Fibroblast of pulmonary artery (primary cell): Measurements from ENCODE around the gene EFNB3.

ENCODE experiments used
- DNase-seq: peaks from one replicate; pipeline ENCODE4 v3.0.0-alpha.2; 2010; ENCODE audit warnings: low read depth
- H3K4me3 ChIP-seq: replicated peaks from 2 replicates; pipeline ENCODE4 v1.5.1; 2011; ENCODE audit warnings: low read depth, mild to moderate bottlenecking, control low read depth, low read length, moderate library complexity
- TF ChIP-seq, protein P1 (sequence below): IDR thresholded peaks from 2 replicates; pipeline ENCODE4 v1.5.1; 2011; ENCODE audit warnings: mild to moderate bottlenecking, control low read depth, low read length, inconsistent platforms; ENCODE audit errors: missing control alignments

Gene EFNB3

DNA sequence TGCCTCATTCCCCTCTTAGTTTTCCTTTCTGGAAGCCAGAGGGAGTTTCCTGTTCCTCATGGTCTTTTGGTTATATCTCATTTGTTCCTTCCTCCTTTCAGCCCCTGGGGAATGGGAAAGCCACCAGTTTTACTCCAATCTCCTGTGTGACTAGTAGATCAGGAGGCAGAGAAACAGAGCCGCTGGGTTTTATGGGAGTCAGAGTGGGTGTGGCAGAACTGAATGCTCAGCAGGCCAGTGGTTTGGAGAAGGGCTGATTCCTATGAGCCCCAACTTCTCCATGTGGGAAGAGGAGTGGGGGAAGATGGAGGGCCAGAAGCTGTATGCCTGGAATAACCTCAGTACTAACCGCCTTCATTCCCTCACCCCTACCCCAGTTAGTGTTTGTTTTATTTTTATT is 16.6 kb downstream of the EFNB3 start:
- no peak overlapping the region for H3K4me3 ChIP-seq
- no peak for DNase-seq
- TF ChIP-seq, protein P1, sequence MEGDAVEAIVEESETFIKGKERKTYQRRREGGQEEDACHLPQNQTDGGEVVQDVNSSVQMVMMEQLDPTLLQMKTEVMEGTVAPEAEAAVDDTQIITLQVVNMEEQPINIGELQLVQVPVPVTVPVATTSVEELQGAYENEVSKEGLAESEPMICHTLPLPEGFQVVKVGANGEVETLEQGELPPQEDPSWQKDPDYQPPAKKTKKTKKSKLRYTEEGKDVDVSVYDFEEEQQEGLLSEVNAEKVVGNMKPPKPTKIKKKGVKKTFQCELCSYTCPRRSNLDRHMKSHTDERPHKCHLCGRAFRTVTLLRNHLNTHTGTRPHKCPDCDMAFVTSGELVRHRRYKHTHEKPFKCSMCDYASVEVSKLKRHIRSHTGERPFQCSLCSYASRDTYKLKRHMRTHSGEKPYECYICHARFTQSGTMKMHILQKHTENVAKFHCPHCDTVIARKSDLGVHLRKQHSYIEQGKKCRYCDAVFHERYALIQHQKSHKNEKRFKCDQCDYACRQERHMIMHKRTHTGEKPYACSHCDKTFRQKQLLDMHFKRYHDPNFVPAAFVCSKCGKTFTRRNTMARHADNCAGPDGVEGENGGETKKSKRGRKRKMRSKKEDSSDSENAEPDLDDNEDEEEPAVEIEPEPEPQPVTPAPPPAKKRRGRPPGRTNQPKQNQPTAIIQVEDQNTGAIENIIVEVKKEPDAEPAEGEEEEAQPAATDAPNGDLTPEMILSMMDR, result no peak

DNA sequence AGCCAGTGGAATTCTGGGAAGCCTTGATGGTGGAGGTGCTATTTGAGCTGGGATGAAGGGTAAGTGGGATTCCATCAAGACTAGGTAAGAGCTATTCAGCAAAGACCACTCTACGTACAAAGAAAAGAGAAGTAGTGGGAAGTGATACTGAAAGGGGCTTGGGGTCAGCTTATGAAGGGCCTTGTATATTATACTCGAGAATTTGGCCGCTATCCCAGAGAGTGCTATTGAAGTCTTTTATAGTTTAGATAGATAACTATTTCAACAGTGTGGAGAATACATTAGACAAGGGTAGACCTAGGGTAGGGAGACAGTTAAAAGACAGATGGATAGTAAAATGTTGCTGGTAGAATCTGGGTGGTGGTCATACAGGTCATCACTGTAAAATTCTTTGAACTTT is 22.9 kb downstream of the EFNB3 start:
- H3K4me3 ChIP-seq, result no peak overlapping the region
- TF ChIP-seq, protein P1, result no peak

GRCh38 chr17:7729816-7730215 is 24.8 kb downstream of the EFNB3 start:
- no peak for DNase-seq
- TF ChIP-seq, protein P1, result no peak
- H3K4me3 ChIP-seq, result no peak overlapping the region

More for the DNA sequence above, 22.9 kb downstream of the EFNB3 start:
- DNase-seq, result no peak

DNA sequence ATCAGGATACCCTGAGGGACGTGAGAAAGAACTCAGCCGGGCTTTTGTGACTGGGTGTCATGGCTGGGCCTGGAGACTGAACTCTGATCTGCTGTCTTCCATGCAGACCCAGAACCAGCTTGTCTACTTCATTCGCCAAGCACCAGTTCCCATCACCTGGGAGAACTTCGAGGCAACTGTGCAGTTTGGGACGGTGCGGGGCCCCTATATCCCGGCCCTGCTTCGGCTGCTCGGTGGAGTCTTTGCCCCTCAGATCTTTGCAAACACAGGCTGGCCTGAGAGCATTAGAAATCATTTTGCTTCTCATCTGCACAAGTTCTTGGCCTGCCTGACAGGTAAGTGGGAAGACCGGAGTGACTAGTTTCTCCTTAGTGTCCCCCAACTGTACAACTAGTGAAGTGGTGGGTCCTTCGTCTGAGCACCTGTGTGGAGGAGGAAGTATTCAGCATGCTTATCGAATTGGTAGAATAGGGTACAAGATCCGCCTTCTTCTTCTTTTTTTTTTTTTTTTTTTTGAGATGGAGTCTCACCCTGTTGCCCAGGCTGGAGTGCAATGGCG is 28.1 kb downstream of the EFNB3 start:
- TF ChIP-seq, protein P1, result no peak
- H3K4me3 ChIP-seq, result no peak overlapping the region
- DNase-seq, result no peak

- no peak overlapping the region for H3K4me3 ChIP-seq
- DNase-seq, result no peak
- TF ChIP-seq, protein P1, result no peak
Observed at GRCh38 chr17:7737601-7738000, 32.6 kb downstream of the EFNB3 start.

DNA sequence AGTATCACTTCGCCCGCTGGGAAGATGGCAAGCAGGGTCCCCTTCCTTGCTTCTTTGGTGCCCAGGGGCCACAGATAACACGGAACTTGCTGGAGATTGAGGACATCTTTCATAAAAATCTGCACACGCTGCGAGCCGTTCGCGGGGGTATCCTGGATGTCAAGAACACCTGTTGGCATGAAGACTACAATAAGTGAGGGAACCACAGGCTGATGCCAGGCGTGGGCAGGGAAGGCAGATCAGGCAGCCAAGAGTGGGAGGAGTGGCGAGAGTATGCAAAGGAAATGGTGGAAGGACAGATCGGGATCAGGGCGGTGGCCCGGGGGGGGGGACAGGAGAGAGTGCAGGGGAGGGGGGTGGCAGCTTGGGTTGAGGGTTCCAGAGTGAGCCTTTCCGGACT is 34.7 kb downstream of the EFNB3 start:
- TF ChIP-seq, protein P1, result no peak
- DNase-seq, result no peak
- no peak overlapping the region for H3K4me3 ChIP-seq

GRCh38 chr17:7740481-7741001 is 35.5 kb downstream of the EFNB3 start:
- TF ChIP-seq, protein P1, result no peak
- DNase-seq, result no peak
- H3K4me3 ChIP-seq, result no peak overlapping the region
